Neural cell (in vitro differentiated cells): ENCODE data around the gene FAM193A. TPM values are rescaled to one million over a fixed set of nuclear protein-coding genes. Genes with fewer than 3 reads are reported as not detected.

Experiments used
- H2AFZ ChIP-seq: fragments of 200-600, 300-800 bp; sonication (generic), shearing (Covaris generic); 2 replicates; pipeline ENCODE4 v1.6.0; 2014; ENCODE audit warnings: low read depth, mild to moderate bottlenecking, antibody characterized with exemption, low read length, moderate library complexity
- H3F3A ChIP-seq: fragments of 200-600 bp; shearing (Covaris generic); 2 replicates; pipeline ENCODE4 v1.6.1; 2016; ENCODE audit warnings: mild to moderate bottlenecking, moderate library complexity, mixed read lengths, antibody characterized with exemption, low read length; ENCODE audit not compliant: insufficient read depth, poor library complexity, severe bottlenecking
- H3K27ac ChIP-seq: fragments of 200-600, 300-800 bp; sonication (generic), shearing (Covaris generic); 2 replicates; pipeline ENCODE4 v1.5.1; 2014; ENCODE audit warnings: mild to moderate bottlenecking, low read length, moderate library complexity
- H3K27me3 ChIP-seq: fragments of 300-800, 200-600 bp; sonication (generic), shearing (Covaris generic); 2 replicates; pipeline ENCODE4 v1.6.0; 2014; ENCODE audit warnings: mild to moderate bottlenecking, low read depth, low read length, moderate library complexity; ENCODE audit not compliant: insufficient read depth
- H3K36me3 ChIP-seq: fragments of 300-800, 200-600 bp; sonication (generic), shearing (Covaris generic); 2 replicates; pipeline ENCODE4 v1.5.1; 2014; ENCODE audit warnings: mild to moderate bottlenecking, antibody characterized with exemption, low read length, moderate library complexity; ENCODE audit not compliant: insufficient read depth
- H3K4me2 ChIP-seq: fragments of 300-800, 200-600 bp; sonication (generic), shearing (Covaris generic); 2 replicates; pipeline ENCODE4 v1.6.0; 2014; ENCODE audit warnings: mild to moderate bottlenecking, low read length
- H3K4me3 ChIP-seq: fragments of 300-800, 200-600 bp; sonication (generic), shearing (Covaris generic); 2 replicates; pipeline ENCODE4 v1.5.1; 2014; ENCODE audit warnings: mild to moderate bottlenecking, low read length, moderate library complexity
- H3K79me2 ChIP-seq: fragments of 200-600 bp; shearing (Covaris generic); replicated peaks from 2 replicates; pipeline ENCODE4 v1.6.0; 2014; ENCODE audit warnings: mild to moderate bottlenecking, low read length, moderate library complexity; ENCODE audit not compliant: insufficient read depth
- H3K9ac ChIP-seq: fragments of 300-800, 200-600 bp; sonication (generic), shearing (Covaris generic); 2 replicates; pipeline ENCODE4 v1.6.1; 2016; ENCODE audit warnings: mild to moderate bottlenecking, low read length, mixed read lengths
- H3K9me2 ChIP-seq: fragments of 200-600 bp; shearing (Covaris generic); 2 replicates; pipeline ENCODE4 v1.6.1; 2016; ENCODE audit warnings: mild to moderate bottlenecking, low read length, mixed read lengths; ENCODE audit not compliant: insufficient read depth
- H3K9me3 ChIP-seq: fragments of 200-600, 300-800 bp; sonication (generic), shearing (Covaris generic); 2 replicates; pipeline ENCODE4 v1.6.1; 2016; ENCODE audit warnings: mild to moderate bottlenecking, mixed run types, low read length, moderate library complexity, mixed read lengths
- H4K20me1 ChIP-seq: fragments of 200-600 bp; shearing (Covaris generic); 2 replicates; pipeline ENCODE4 v1.6.1; 2016; ENCODE audit warnings: mild to moderate bottlenecking, mixed run types; ENCODE audit not compliant: insufficient read depth
- CTCF ChIP-seq: fragments of 450-650 bp; IDR thresholded peaks from 2 replicates; pipeline ENCODE4 v1.5.1; 2014; ENCODE audit warnings: antibody characterized with exemption, mild to moderate bottlenecking, moderate library complexity; ENCODE audit not compliant: poor library complexity, severe bottlenecking
- EP300 ChIP-seq: fragments of 450-650 bp; conservative IDR thresholded peaks from 2 replicates; pipeline ENCODE4 v1.6.1; 2014; ENCODE audit warnings: antibody characterized with exemption, mild to moderate bottlenecking, moderate library complexity; ENCODE audit not compliant: poor library complexity, severe bottlenecking
- EZH2 ChIP-seq: fragments of 200-600, 300-800 bp; shearing (Covaris generic), sonication (generic); IDR thresholded peaks from 2 replicates; pipeline ENCODE4 v1.6.1; 2014; ENCODE audit warnings: antibody characterized with exemption, low read length, borderline replicate concordance, mild to moderate bottlenecking; ENCODE audit not compliant: insufficient read depth, poor library complexity, severe bottlenecking
- MXI1 ChIP-seq: fragments of 450-650 bp; conservative IDR thresholded peaks from 2 replicates; pipeline ENCODE4 v1.6.1; 2014; ENCODE audit warnings: antibody characterized with exemption, mild to moderate bottlenecking; ENCODE audit not compliant: poor library complexity, severe bottlenecking
- POLR2AphosphoS5 ChIP-seq: IDR thresholded peaks from 2 replicates; pipeline ENCODE4 v1.6.1; 2012
- RAD21 ChIP-seq: fragments of 450-650 bp; conservative IDR thresholded peaks from 2 replicates; pipeline ENCODE4 v1.6.1; 2014; ENCODE audit warnings: antibody characterized with exemption, mild to moderate bottlenecking, moderate library complexity
- REST ChIP-seq: IDR thresholded peaks from 2 replicates; pipeline ENCODE4 v1.6.1; 2012; ENCODE audit warnings: borderline replicate concordance
- SMC3 ChIP-seq: fragments of 450-650 bp; conservative IDR thresholded peaks from 2 replicates; pipeline ENCODE4 v1.6.1; 2014; ENCODE audit warnings: antibody characterized with exemption, mild to moderate bottlenecking, moderate library complexity; ENCODE audit not compliant: poor library complexity
- TAF1 ChIP-seq: IDR thresholded peaks from 2 replicates; pipeline ENCODE4 v1.6.1; 2012; ENCODE audit warnings: low read depth
- polyA plus RNA-seq: library from polyadenylated mRNA; depleted of rRNA; stranded (reverse); fragments of >200 nt; gene quantifications from 2 replicates; pipeline ENCODE4 v1.2.3, GENCODE V29; 2014

Gene FAM193A
- polyA plus RNA-seq, 1 donor from 2014 or later = 11.6 TPM

- H4K20me1 ChIP-seq = no peaks in the 10 kb centered on the region
- H3K9ac ChIP-seq = no peak overlapping the region
- TF ChIP-seq POLR2AphosphoS5 (no peak), REST (no peak), RAD21 (no peak), MXI1 (no peak), EZH2 (no peak), TAF1 (no peak), EP300 (no peak), CTCF (no peak), SMC3 (no peak)
- no peaks in the 10 kb centered on the region for H3K27me3 ChIP-seq
- H3K79me2 ChIP-seq = no peaks in the 10 kb centered on the region
- peaks cover 20% of the 10 kb centered on the region for H3K36me3 ChIP-seq
- no peak overlapping the region for H3K4me2 ChIP-seq
- H3K4me3 ChIP-seq = no peak overlapping the region
- no peak overlapping the region for H2AFZ ChIP-seq
- H3K27ac ChIP-seq = no peak overlapping the region
- no peaks in the 10 kb centered on the region for H3F3A ChIP-seq
- no peaks in the 10 kb centered on the region for H3K9me2 ChIP-seq
- H3K9me3 ChIP-seq = no peaks in the 10 kb centered on the region
Measured at GRCh38 chr4:2648159-2648814, 111.8 kb downstream of the FAM193A start.

GRCh38 chr4:2649604-2650114, 113.2 kb downstream of the FAM193A start:
- H3K4me3 ChIP-seq = no peak overlapping the region
- H3F3A ChIP-seq = no peaks in the 10 kb centered on the region
- no peaks in the 10 kb centered on the region for H3K9me2 ChIP-seq
- no peak overlapping the region for H3K9ac ChIP-seq
- H3K36me3 ChIP-seq = peaks cover 12% of the 10 kb centered on the region
- TF ChIP-seq SMC3 = no peak
- no peak for TF ChIP-seq EZH2
- no peak for TF ChIP-seq TAF1
- no peak for TF ChIP-seq CTCF
- TF ChIP-seq RAD21 = no peak
- no peak for TF ChIP-seq MXI1
- TF ChIP-seq REST = no peak
- TF ChIP-seq EP300 = no peak
- no peak for TF ChIP-seq POLR2AphosphoS5
- no peak overlapping the region for H3K27ac ChIP-seq
- no peak overlapping the region for H3K4me2 ChIP-seq
- no peaks in the 10 kb centered on the region for H3K79me2 ChIP-seq
- H3K9me3 ChIP-seq = no peaks in the 10 kb centered on the region
- H2AFZ ChIP-seq = no peak overlapping the region
- no peaks in the 10 kb centered on the region for H3K27me3 ChIP-seq
- H4K20me1 ChIP-seq = no peaks in the 10 kb centered on the region
